ENCODE results near the gene MPI. TPM values are rescaled to one million over a fixed set of nuclear protein-coding genes. Genes with fewer than 3 reads are reported as not detected.

Gene MPI
- polyA plus RNA-seq, 3 donors, result 19.2 to 19.9 (median 19.7) TPM

GRCh38 chr15:74937272-74937589, 47.4 kb downstream of the MPI start:
- H3K4me2 ChIP-seq (replicated peaks; ENCODE audit: extremely low read depth, low read length, poor library complexity, severe bottlenecking), result peak overlapping the region; percentile 93
- peak overlapping the region; percentile 89 for H3K9ac ChIP-seq (ENCODE audit: insufficient read depth, low read length, poor library complexity, severe bottlenecking)
- peak overlapping the region; percentile 77 to 88 for H3K27ac ChIP-seq (ENCODE audit: low read depth in 1 of 2, low read length in 2 of 2)
- H3K36me3 ChIP-seq (replicated peaks in 1 of 2; ENCODE audit: control insufficient read depth in 1 of 2, insufficient read depth in 2 of 2, low read length in 2 of 2), result peaks cover 0 to 4% of the 10 kb centered on the region in 2 donors
- H4K20me1 ChIP-seq (ENCODE audit: insufficient read depth, low read length), result peaks cover 42% of the 10 kb centered on the region
- H3K9me3 ChIP-seq (replicated peaks in 1 of 2; ENCODE audit: control insufficient read depth in 1 of 2, insufficient read depth in 1 of 2, low read length in 2 of 2), result no peaks in the 10 kb centered on the region
- peak overlapping the region; percentile 92 for H2AFZ ChIP-seq (ENCODE audit: insufficient read depth, low read depth, low read length, poor library complexity, severe bottlenecking)
- intact Hi-C loops (cut with micrococcal nuclease), result loop anchor here in 1 of 2 donors (2.0 to 5.0 kb wide), 3 partner anchors 64 to 515 kb away; partner anchors contain the start of genes C15orf39, SCAMP2 and SIN3A
- H3K9me3 Mint-ChIP-seq, result peaks cover 0 to under 1% (median 0%) of the 10 kb centered on the region in 7 donors
- peaks cover 28% of the 10 kb centered on the region for H3K4me1 Mint-ChIP-seq
- H3K27me3 Mint-ChIP-seq (ENCODE audit: low read depth in 3 of 3), result peaks cover 0 to 1% (median 1%) of the 10 kb centered on the region in 3 donors
- WGBS (ENCODE audit: insufficient coverage), result under 1% methylated on average over 15 of the region's 18 CpGs
- peak overlapping the region; percentile 78 to 92 for H3K4me3 Mint-ChIP-seq
- H3K36me3 Mint-ChIP-seq, result peaks cover 8 to 13% of the 10 kb centered on the region in 2 donors
- H3K4me3 ChIP-seq (replicated peaks in 1 of 3; ENCODE audit: low read depth in 2 of 3, low read length in 3 of 3), result peak overlapping the region; percentile 62 to 92 (median 69)
- H3K79me2 ChIP-seq (ENCODE audit: insufficient read depth, low read length), result peaks cover 56% of the 10 kb centered on the region
- no peaks in the 10 kb centered on the region for H3K27me3 ChIP-seq (ENCODE audit: control insufficient read depth in 2 of 2, insufficient read depth in 2 of 2, low read length in 2 of 2)
- peak overlapping the region; percentile 76 to 94 (median 88) for H3K27ac Mint-ChIP-seq
- no peak for DNase-seq
- H3K4me1 ChIP-seq (ENCODE audit: control insufficient read depth in 1 of 2, insufficient read depth in 2 of 2, low read length in 2 of 2), result peaks cover 16 to 29% of the 10 kb centered on the region in 2 donors
- no peak for TF ChIP-seq CTCF (IDR thresholded peaks at IDR 0.05)

GRCh38 chr15:74937590-74938371, 47.9 kb downstream of the MPI start, which contains the start of gene COX5A:
Gene COX5A (minus strand): TSS chr15:74938073. CDS start chr15:74938014, 59 bp downstream.
- peaks cover 0 to 4% of the 10 kb centered on the region in 2 donors for H3K36me3 ChIP-seq (replicated peaks in 1 of 2; ENCODE audit: control insufficient read depth in 1 of 2, insufficient read depth in 2 of 2, low read length in 2 of 2)
- Mint-ChIP-seq H3K27me3 (ENCODE audit: low read depth in 3 of 3) (peaks cover 0 to 1% (median 1%) of the 10 kb centered on the region in 3 donors), H3K4me1 (peaks cover 26% of the 10 kb centered on the region), H3K9me3 (peaks cover 0 to 2% (median 0%) of the 10 kb centered on the region in 7 donors), H3K4me3 (peak within 1 kb of the TSS; percentile 78 to 92), H3K27ac (peak within 1 kb of the TSS; percentile 82 to 94 (median 91)), H3K36me3 (peaks cover 6 to 10% of the 10 kb centered on the region in 2 donors)
- peak; percentile 91 to 96 (median 94) for DNase-seq
- H3K27me3 ChIP-seq (ENCODE audit: control insufficient read depth in 2 of 2, insufficient read depth in 2 of 2, low read length in 2 of 2), result no peaks in the 10 kb centered on the region
- H3K4me2 ChIP-seq (replicated peaks; ENCODE audit: extremely low read depth, low read length, poor library complexity, severe bottlenecking), result peak within 1 kb of the TSS; percentile 93
- H3K9ac ChIP-seq (ENCODE audit: insufficient read depth, low read length, poor library complexity, severe bottlenecking), result peak within 1 kb of the TSS; percentile 89
- peaks cover 50% of the 10 kb centered on the region for H3K79me2 ChIP-seq (ENCODE audit: insufficient read depth, low read length)
- no peaks in the 10 kb centered on the region for H3K9me3 ChIP-seq (replicated peaks in 1 of 2; ENCODE audit: control insufficient read depth in 1 of 2, insufficient read depth in 1 of 2, low read length in 2 of 2)
- H3K4me3 ChIP-seq (replicated peaks in 1 of 3; ENCODE audit: low read depth in 2 of 3, low read length in 3 of 3), result peak within 1 kb of the TSS; percentile 69 to 92 (median 81)
- H3K27ac ChIP-seq (ENCODE audit: low read depth in 1 of 2, low read length in 2 of 2), result peak within 1 kb of the TSS; percentile 77 to 88
- H2AFZ ChIP-seq (ENCODE audit: insufficient read depth, low read depth, low read length, poor library complexity, severe bottlenecking), result peak within 1 kb of the TSS; percentile 92
- H3K4me1 ChIP-seq (ENCODE audit: control insufficient read depth in 1 of 2, insufficient read depth in 2 of 2, low read length in 2 of 2), result peaks cover 16 to 29% of the 10 kb centered on the region in 2 donors
- intact Hi-C loops (cut with micrococcal nuclease), result loop anchor here in 1 of 2 donors (2.0 to 5.0 kb wide), 4 partner anchors 31 to 515 kb away; partner anchors contain the start of genes C15orf39, FAM219B, SCAMP2 and SIN3A
- no peak for TF ChIP-seq CTCF (IDR thresholded peaks at IDR 0.05)
- under 1% methylated on average over 80 of the region's 85 CpGs for WGBS (ENCODE audit: insufficient coverage)
- H4K20me1 ChIP-seq (ENCODE audit: insufficient read depth, low read length), result peaks cover 37% of the 10 kb centered on the region
